KMS-11 (cell line): ENCODE data around the gene LUZP4.

Experiments used
- H2AFZ ChIP-seq: fragments of 200-600 bp; sonication (generic); 2 replicates; pipeline ENCODE4 v1.6.1; 2016; ENCODE audit warnings: antibody characterized with exemption, mixed run types, low read depth
- H3K27ac ChIP-seq: fragments of 200-600 bp; sonication (generic); 2 replicates; pipeline ENCODE4 v1.6.1; 2016; ENCODE audit warnings: mild to moderate bottlenecking, mixed run types
- H3K27me3 ChIP-seq: fragments of 200-600 bp; sonication (generic); 2 replicates; pipeline ENCODE4 v1.6.1; 2017; ENCODE audit warnings: mild to moderate bottlenecking, low read depth, mixed run types, moderate library complexity; ENCODE audit not compliant: insufficient read depth
- H3K36me3 ChIP-seq: fragments of 200-600 bp; sonication (generic); 2 replicates; pipeline ENCODE4 v1.6.1; 2017; ENCODE audit warnings: mild to moderate bottlenecking, mixed run types; ENCODE audit not compliant: insufficient read depth
- H3K4me1 ChIP-seq: fragments of 200-600 bp; sonication (generic); 2 replicates; pipeline ENCODE4 v1.6.1; 2016; ENCODE audit warnings: mild to moderate bottlenecking, low read depth, mixed run types; ENCODE audit not compliant: poor library complexity, severe bottlenecking
- H3K4me2 ChIP-seq: fragments of 200-600 bp; sonication (generic); 2 replicates; pipeline ENCODE4 v1.7.0; 2016; ENCODE audit warnings: mild to moderate bottlenecking, mixed run types
- H3K4me3 ChIP-seq: fragments of 200-600 bp; sonication (generic); IDR thresholded peaks from 2 replicates; pipeline ENCODE4 v1.6.1; 2017; ENCODE audit warnings: low read depth, low read length, mixed read lengths; ENCODE audit not compliant: insufficient read depth
- H3K79me2 ChIP-seq: fragments of 200-600 bp; sonication (generic); 2 replicates; pipeline ENCODE4 v1.6.1; 2016; ENCODE audit warnings: low read depth, mixed run types; ENCODE audit not compliant: insufficient read depth
- H3K9ac ChIP-seq: fragments of 200-600 bp; sonication (generic); 2 replicates; pipeline ENCODE4 v1.6.1; 2016; ENCODE audit warnings: mild to moderate bottlenecking, mixed run types
- H4K20me1 ChIP-seq: fragments of 200-600 bp; sonication (generic); 2 replicates; pipeline ENCODE4 v1.6.1; 2016; ENCODE audit warnings: mild to moderate bottlenecking, mixed run types; ENCODE audit not compliant: insufficient read depth
- CTCF ChIP-seq: fragments of 200-600 bp; sonication (generic); conservative IDR thresholded peaks from 2 replicates; pipeline ENCODE4 v1.6.1; 2017; ENCODE audit warnings: low read depth, mild to moderate bottlenecking, antibody characterized with exemption, low read length, moderate library complexity, mixed read lengths

LUZP4 gene

GRCh38 chrX:115297189-115297588 lies 7.7 kb downstream of the LUZP4 start:
- no peaks in the 10 kb centered on the region for H4K20me1 ChIP-seq
- no peak for TF ChIP-seq CTCF
- no peaks in the 10 kb centered on the region for H3K36me3 ChIP-seq
- no peaks in the 10 kb centered on the region for H3K4me1 ChIP-seq
- no peak overlapping the region for H3K9ac ChIP-seq
- no peak overlapping the region for H3K4me3 ChIP-seq
- H2AFZ ChIP-seq = no peak overlapping the region
- no peaks in the 10 kb centered on the region for H3K27me3 ChIP-seq
- no peak overlapping the region for H3K27ac ChIP-seq
- no peak overlapping the region for H3K4me2 ChIP-seq
- H3K79me2 ChIP-seq = no peaks in the 10 kb centered on the region

GRCh38 chrX:115311139-115311538 lies 21.6 kb downstream of the LUZP4 start:
- H3K4me2 ChIP-seq = no peak overlapping the region
- no peaks in the 10 kb centered on the region for H3K79me2 ChIP-seq
- H3K27me3 ChIP-seq = no peaks in the 10 kb centered on the region
- H3K4me1 ChIP-seq = no peaks in the 10 kb centered on the region
- no peak overlapping the region for H2AFZ ChIP-seq
- H3K27ac ChIP-seq = no peak overlapping the region
- no peaks in the 10 kb centered on the region for H4K20me1 ChIP-seq
- no peak overlapping the region for H3K4me3 ChIP-seq
- TF ChIP-seq CTCF = no peak
- no peaks in the 10 kb centered on the region for H3K36me3 ChIP-seq
- H3K9ac ChIP-seq = no peak overlapping the region

GRCh38 chrX:115311601-115312001 lies 22.1 kb downstream of the LUZP4 start:
- no peak for TF ChIP-seq CTCF
- no peak overlapping the region for H3K4me2 ChIP-seq
- H3K27me3 ChIP-seq = no peaks in the 10 kb centered on the region
- H3K4me3 ChIP-seq = no peak overlapping the region
- H3K79me2 ChIP-seq = no peaks in the 10 kb centered on the region
- H3K36me3 ChIP-seq = no peaks in the 10 kb centered on the region
- H3K4me1 ChIP-seq = no peaks in the 10 kb centered on the region
- H4K20me1 ChIP-seq = no peaks in the 10 kb centered on the region
- no peak overlapping the region for H3K9ac ChIP-seq
- H2AFZ ChIP-seq = no peak overlapping the region
- no peak overlapping the region for H3K27ac ChIP-seq

DNA sequence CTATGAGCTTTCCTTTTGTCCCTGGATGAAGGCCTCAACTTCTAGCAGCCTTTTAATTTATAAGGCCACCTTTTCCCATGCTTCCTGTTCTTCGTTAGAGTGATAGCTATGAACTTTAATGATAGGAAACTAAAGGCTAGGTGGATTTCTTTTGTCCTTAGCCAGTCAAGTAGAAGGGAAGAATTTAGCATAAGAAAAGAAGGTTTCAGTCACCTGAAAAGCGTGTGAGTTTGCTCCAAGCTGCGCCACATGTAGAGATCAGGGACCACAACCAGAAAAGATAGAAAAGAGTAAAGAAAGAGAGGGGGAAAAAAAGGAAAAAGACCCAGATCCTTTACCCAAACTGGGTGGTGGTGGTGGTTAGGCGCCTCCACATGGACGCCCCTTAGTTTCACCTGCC lies 28.6 kb downstream of the LUZP4 start:
- no peak overlapping the region for H3K4me2 ChIP-seq
- no peak overlapping the region for H2AFZ ChIP-seq
- no peak overlapping the region for H3K9ac ChIP-seq
- no peaks in the 10 kb centered on the region for H3K36me3 ChIP-seq
- H3K4me3 ChIP-seq = no peak overlapping the region
- no peaks in the 10 kb centered on the region for H3K27me3 ChIP-seq
- TF ChIP-seq CTCF = no peak
- H3K27ac ChIP-seq = no peak overlapping the region
- no peaks in the 10 kb centered on the region for H4K20me1 ChIP-seq
- H3K79me2 ChIP-seq = no peaks in the 10 kb centered on the region
- H3K4me1 ChIP-seq = peaks cover 12% of the 10 kb centered on the region

DNA sequence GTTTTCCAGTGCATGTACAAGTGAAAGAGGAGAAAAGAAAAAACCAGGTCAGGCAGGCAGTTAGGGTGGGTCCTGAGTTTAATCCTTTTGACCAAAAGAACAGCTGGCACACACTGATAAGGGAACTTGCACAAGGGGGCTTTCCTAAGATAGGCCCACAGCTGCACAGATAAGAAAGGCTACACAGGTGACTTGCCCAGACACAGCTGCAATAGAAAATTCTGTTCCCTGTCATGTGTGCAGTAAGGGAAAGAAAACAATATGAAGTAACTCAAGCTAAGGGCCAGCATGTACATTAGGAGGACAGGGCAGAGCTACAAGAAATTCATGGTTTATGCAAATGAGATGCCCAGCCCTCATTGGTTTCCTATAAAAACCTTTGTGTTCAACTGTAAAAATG lies 32.9 kb downstream of the LUZP4 start:
- no peaks in the 10 kb centered on the region for H3K36me3 ChIP-seq

More for the DNA sequence above, 32.9 kb downstream of the LUZP4 start:
- Histone ChIP-seq H4K20me1 (no peaks in the 10 kb centered on the region), H3K4me3 (no peak overlapping the region), H3K4me1 (peaks cover 12% of the 10 kb centered on the region), H3K27ac (no peak overlapping the region), H3K79me2 (no peaks in the 10 kb centered on the region), H3K27me3 (no peaks in the 10 kb centered on the region), H3K9ac (no peak overlapping the region), H3K4me2 (peak overlapping the region; percentile 25; the same call in 1 of the 2 replicates), H2AFZ (no peak overlapping the region)
- TF ChIP-seq CTCF = no peak
